BJ (cell line): Measurements from ENCODE around the gene MCU. TPM values are rescaled to one million over a fixed set of nuclear protein-coding genes. Genes with fewer than 3 reads are reported as not detected.

Source experiments
- CTCF ChIA-PET: fragments of 350-600 bp; formaldehyde crosslinking; extraction: SDS; loops from one replicate; lab custom pipeline; 2021; ENCODE audit warnings: antibody characterized with exemption, inconsistent platforms; lab: Yijun Ruan, JAX
- POLR2A ChIA-PET: fragments of 300-600 bp; sonication (Branson Sonifier 250); formaldehyde crosslinking; extraction: SDS; loops from one replicate; lab custom pipeline; 2021; ENCODE audit warnings: antibody characterized with exemption; lab: Charles Lee
- DNase-seq: peaks from one replicate; pipeline ENCODE4 v3.0.0-alpha.2; 2011; ENCODE audit warnings: low read depth
- H3K27me3 ChIP-seq: 2 replicates; pipeline ENCODE4 v1.6.0; 2011; ENCODE audit warnings: low read length; ENCODE audit not compliant: control insufficient read depth, insufficient read depth
- H3K36me3 ChIP-seq: 2 replicates; pipeline ENCODE4 v1.5.1; 2011; ENCODE audit warnings: low read length; ENCODE audit not compliant: control insufficient read depth, insufficient read depth
- H3K4me3 ChIP-seq: 2 replicates; pipeline ENCODE4 v1.5.1; 2011; ENCODE audit warnings: low read depth, mild to moderate bottlenecking, control low read depth, low read length
- polyA plus RNA-seq: library from polyadenylated mRNA; depleted of rRNA; stranded (reverse); fragments of >200 nt; gene quantifications from 2 replicates; pipeline ENCODE4 v1.2.3, GENCODE V29; 2011
- TF ChIP-seq, protein P1 (sequence below): IDR thresholded peaks from 2 replicates; pipeline ENCODE4 v1.5.1; 2011; ENCODE audit warnings: low read depth, mild to moderate bottlenecking, control low read depth, inconsistent platforms, low read length, moderate library complexity; ENCODE audit not compliant: insufficient read depth

The MCU gene
- polyA plus RNA-seq, 1 experiment: 78.7 TPM

GRCh38 chr10:72660220-72660619, 31.7 kb upstream of the MCU start:
- no peak overlapping the region for H3K4me3 ChIP-seq
- DNase-seq: no peak
- TF ChIP-seq, protein P1, sequence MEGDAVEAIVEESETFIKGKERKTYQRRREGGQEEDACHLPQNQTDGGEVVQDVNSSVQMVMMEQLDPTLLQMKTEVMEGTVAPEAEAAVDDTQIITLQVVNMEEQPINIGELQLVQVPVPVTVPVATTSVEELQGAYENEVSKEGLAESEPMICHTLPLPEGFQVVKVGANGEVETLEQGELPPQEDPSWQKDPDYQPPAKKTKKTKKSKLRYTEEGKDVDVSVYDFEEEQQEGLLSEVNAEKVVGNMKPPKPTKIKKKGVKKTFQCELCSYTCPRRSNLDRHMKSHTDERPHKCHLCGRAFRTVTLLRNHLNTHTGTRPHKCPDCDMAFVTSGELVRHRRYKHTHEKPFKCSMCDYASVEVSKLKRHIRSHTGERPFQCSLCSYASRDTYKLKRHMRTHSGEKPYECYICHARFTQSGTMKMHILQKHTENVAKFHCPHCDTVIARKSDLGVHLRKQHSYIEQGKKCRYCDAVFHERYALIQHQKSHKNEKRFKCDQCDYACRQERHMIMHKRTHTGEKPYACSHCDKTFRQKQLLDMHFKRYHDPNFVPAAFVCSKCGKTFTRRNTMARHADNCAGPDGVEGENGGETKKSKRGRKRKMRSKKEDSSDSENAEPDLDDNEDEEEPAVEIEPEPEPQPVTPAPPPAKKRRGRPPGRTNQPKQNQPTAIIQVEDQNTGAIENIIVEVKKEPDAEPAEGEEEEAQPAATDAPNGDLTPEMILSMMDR: no peak
- ChIA-PET POLR2A (no interaction called here), CTCF (interaction anchor here (0.7 kb wide), 1 partner anchor 16 kb away, joined by 3 read pairs; no protein-coding TSS in a partner anchor)
- H3K36me3 ChIP-seq: no peaks in the 10 kb centered on the region
- no peaks in the 10 kb centered on the region for H3K27me3 ChIP-seq

GRCh38 chr10:72661431-72661830, 30.5 kb upstream of the MCU start:
- DNase-seq: no peak
- Histone ChIP-seq H3K27me3 (no peaks in the 10 kb centered on the region), H3K36me3 (no peaks in the 10 kb centered on the region), H3K4me3 (no peak overlapping the region)
- POLR2A ChIA-PET: no interaction called here
- CTCF ChIA-PET: no interaction called here
- TF ChIP-seq, protein P1: no peak

DNA sequence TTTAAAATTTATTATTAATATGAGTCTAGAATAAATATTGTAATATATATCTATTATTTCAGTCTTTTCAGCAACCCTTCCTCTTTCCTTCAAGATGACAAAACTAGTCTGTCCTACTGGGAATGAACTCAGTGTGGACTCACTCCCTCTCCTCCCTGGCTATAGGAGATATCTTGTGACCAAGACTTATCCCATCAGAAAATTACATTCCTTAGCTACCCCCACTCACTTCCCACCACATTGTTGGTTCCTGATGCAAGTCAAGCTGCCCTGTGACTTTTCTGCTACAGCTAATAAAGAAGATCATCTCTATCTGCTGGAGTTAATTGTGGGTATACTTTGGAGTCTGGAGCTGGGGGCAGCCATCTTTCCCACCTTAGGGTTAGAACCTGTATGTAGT, 28.0 kb upstream of the MCU start:
- Histone ChIP-seq H3K4me3 (no peak overlapping the region), H3K36me3 (no peaks in the 10 kb centered on the region), H3K27me3 (no peaks in the 10 kb centered on the region)
- no peak for DNase-seq
- ChIA-PET POLR2A (no interaction called here), CTCF (no interaction called here)
- TF ChIP-seq, protein P1: no peak

DNA sequence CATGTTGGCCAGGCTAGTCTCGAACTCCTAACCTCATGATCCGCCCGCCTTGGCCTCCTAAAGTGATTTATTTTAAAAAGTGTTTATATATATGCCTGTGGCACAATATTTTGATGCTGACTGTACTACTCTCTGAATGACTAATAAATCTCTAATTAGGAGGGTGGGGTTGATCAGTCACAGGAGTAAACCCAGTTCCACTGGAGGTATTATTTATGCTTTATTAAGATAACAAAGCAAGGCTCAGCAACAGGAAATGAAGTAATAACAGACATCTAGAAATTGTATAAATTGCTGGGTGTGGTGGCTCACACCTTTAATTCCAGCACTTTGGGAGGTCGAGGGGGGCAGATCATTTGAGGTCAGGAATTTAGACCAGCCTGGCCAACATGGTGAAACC, 26.0 kb upstream of the MCU start:
- POLR2A ChIA-PET: no interaction called here
- peak; percentile 29 for DNase-seq
- Histone ChIP-seq H3K27me3 (no peaks in the 10 kb centered on the region), H3K36me3 (no peaks in the 10 kb centered on the region), H3K4me3 (no peak overlapping the region)
- TF ChIP-seq, protein P1: no peak
- CTCF ChIA-PET: interaction anchor here (1.2 kb wide), 1 partner anchor 17 kb away, joined by 4 read pairs; no protein-coding TSS in a partner anchor

DNA sequence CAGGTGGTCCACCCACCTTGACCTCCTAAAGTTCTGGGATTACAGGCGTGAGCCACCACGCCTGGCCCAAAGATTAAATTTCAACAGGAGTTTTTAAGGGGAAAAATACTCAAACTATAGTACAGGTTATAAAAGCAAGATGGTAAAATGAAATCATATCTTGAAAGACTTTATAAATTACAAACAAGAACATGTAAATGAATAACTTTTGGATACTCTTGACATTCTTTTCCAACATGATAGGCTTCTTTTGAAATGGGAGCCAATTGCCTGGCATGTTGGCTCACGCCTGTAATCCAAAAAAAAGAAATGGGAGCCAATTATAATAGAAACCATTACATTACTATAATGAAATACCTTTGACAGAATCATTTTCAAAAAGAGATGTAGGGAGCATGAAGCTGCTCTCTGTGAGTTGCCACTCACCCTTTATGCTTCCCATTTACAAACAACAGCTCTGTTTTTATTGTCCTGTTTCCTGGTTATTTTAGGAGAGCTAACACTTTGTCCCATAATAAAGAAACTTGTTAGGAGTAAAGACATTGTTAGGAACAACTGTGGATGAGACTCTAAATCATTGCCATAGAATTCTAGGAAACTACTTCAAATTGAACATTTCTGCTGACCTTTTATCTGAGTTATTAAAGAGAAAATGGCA, 24.6 kb upstream of the MCU start:
- H3K4me3 ChIP-seq: no peak overlapping the region
- POLR2A ChIA-PET: no interaction called here
- TF ChIP-seq, protein P1: no peak
- no peaks in the 10 kb centered on the region for H3K36me3 ChIP-seq
- DNase-seq: no peak
- CTCF ChIA-PET: no interaction called here
- H3K27me3 ChIP-seq: no peaks in the 10 kb centered on the region
